HG02973 (cell line): Measurements from ENCODE around the gene CNBD2.
"Not testable (repeated sequence)": the region's sequence is repeated elsewhere in the genome, so short reads cannot be mapped to it uniquely, and the experiment has no call there.

Experiments used
- ATAC-seq: cut with Tn5 transposase; IDR thresholded peaks from one replicate; pipeline ENCODE4 v1.9.1; 2021; ENCODE audit warnings: moderate library complexity; ENCODE audit not compliant: unreplicated experiment

CNBD2 gene

DNA sequence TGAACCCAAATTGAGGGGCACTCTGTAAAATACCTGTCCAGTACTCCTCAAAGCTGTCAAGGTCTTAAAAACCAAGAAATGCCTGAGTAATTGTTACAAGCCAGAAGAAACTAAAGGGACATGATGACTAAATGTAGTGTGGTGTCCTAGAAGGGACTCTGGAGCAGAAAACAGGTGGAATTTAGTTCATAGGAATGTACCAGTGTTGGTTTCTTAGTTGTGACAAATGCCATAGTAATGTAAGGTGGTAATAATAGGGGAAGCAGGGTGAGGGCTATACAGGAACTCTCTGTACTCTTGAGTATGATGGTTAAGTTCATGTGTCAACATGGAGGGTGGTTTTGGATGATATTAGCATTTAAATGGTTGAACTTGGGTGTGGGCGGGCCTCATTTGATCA is 92.3 kb downstream of the CNBD2 start:
- ATAC-seq = no peak

DNA sequence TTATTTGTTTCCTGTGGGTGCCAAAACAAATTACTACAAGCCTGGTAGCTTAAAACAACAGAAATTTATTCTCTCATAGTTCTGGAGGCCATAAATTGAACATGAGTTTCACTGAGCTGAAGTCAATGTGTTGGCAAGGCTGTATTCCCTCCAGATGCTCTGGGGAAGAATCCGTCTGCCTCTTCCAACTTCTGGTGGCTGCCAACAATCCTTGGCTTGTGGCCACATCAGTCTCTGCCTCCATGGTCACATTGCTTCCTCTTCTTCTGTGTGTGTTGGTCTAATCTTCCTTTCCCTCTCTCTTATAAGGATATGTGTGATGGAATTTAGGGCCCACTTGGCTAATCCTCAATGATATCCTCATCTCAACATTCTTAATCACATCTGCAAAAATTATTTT is 93.4 kb downstream of the CNBD2 start:
- no peak for ATAC-seq

DNA sequence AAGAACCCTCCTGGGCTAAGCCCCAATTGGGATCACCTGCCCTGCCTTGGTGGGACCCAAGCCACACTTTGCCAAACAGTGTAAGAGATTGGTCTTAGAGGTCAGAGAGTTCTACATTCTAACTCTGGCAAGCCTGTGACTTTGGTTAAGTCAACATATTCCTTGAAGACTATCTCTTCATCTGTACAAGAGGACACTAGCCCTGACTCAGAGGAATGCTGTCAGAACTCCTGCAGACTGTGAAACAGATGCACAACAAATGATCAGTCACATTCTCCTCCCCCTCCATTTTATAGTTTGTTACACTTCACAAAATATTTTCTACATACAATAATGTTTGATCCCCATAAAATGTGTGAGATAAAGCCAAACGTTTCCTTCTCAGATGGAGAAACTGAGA is 94.4 kb downstream of the CNBD2 start:
- ATAC-seq = no peak

DNA sequence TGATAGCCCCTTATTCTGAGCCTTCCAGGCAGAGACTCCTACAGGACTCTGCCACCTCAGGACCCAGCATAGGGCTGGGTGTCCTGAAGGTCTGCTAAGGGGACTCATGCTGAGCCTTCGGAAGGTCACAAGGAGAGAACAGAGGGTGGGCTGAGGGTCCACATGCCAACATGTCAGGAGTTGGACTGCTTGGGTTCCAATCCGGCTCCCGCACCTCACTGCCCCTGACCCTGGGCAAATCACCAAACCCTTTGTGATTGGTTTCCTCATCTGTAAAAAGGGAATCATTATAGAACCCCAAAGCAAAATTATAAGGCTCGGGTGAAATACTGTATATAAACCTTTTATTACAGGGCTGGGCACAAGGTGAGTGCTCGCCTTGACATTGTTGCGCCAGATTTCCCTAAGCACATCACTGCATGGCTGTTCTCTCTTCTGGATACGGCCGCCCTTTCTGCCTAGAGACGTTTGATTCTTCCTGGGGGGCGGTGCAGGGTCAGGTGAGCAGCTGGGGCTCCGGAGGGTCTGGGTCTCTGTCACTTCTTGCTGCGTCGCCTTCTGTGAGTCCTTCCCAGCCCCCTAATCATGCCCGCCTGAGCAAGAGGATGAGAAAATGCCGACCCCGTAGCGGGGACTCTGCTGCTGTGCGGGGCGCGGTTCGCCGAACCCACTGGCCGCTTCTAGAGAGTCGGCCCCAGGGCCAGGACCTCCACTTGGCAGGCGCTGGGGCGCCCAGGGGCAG is 95.7 kb downstream of the CNBD2 start:
- ATAC-seq = no peak

DNA sequence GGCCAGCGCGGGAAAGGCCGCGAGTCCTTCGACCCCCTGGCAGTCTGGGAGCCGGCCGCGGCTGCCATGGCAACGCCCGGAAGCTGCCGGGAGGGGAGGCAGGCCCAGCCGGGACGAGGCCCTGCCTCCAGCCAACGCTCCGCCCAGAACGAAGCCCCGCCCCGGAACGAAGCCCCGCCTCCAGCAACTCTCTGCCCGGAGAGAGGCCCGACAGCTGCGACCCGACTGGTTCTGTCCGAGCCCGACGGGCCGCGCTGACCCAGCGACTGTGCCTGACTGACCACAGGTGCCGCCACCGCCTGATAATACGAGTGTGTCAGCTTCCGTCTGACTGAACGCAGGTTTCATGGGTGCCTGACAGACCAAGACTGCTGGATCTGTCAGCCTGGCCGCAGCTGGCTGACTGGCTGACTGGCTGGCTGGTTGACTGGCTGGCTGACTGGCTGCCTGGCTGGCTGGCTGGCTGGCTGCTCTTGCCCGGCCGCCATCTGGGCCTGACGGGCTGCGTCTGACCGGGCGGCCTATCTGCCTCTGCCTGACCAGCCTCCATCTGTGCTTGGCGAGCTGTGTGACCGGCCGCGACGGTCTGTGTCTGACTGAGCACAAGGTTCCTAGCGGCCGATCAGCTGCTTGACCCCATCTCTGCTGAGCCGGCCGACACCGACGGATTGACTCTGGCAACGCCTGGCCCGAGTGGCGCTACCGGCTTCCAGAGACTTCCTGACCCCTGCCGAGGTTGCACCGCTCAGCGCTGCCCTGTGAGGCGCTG is 96.5 kb downstream of the CNBD2 start:
- peak; percentile 89 for ATAC-seq

DNA sequence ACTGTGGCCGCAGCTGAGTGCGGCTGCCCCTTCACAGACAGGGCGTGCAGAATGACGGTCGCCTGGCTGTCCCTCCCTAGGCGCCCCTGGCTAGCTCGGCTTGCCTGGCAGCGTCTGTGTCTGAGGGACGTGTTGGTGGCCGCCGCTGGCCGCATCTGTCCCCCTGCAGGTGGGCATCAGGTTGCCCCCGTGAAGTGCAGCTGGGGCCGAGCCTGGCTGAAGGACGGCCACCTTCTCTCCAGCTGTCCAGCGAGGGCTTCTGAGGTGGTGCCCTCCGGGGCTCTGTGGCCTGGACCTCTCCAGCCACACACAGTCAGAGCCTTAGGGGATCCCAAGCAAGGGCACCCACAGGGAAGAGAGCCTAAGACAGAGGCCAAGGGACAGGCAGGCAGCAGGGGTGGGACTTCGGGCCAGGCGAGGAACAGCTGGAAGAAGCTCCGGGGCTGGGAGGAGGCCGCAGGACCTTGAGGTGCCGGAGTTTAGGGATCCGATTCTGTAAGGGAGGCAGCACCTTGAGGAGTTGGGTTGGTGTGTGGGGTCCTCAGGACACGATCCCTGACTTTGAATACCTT is 97.1 kb downstream of the CNBD2 start:
- no peak for ATAC-seq

DNA sequence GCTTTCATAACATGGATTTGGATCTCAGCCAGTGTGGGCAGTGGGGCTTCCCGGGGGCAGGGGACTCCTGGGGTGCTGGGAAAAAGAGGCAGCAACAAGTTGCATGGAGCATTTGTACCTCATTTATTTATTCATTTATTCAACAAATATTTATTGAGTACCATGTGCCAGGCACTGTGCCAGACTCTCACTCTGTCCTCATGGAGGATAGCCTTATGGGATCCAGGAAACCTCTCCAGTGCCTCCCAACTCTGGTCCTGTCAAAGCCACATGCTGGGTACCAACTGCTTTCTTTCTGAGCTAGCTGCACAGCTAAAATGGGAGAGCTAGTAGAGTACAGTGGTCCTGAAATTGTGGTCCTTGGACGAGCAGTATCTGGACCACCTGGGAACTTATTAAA is 98.4 kb downstream of the CNBD2 start:
- no peak for ATAC-seq

DNA sequence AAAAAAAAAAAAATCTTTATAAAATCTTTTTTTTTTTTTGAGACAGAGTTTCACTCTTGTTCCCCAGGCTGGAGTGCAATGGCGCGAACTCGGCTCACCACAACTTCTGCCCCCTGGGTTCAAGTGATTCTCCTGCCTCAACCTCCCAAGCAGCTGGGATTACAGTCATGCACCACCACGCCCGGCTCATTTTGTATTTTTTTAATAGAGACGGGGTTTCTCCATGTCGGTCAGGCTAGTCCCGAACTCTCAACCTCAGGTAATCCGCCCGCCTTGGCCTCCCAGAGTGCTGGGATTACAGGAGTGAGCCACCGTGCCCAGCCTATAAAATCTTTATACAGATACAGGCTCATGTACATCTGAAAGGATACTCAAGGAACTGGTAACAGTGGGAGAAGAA is 100.1 kb downstream of the CNBD2 start:
- ATAC-seq = not testable (repeated sequence)

DNA sequence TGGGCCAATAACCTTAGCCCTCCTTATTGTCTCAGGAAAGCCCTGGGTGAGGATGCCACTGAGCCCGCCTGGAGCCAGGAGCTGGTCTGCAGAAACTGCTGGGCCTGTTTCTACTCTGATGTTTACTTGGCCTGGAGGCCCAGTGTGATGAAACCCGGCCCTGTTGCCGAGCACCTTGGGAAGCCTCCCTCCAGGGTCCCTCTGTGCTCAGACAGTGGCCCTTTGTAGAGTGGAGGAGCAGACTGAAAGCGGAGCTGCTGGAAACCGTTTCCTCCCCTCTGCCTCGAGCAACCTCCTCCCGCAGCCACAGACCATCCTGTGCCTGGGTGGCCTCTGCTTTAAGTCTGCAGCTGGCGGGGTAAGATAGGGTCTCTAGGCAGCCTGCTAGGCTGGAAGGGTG is 102.1 kb downstream of the CNBD2 start:
- ATAC-seq = no peak

DNA sequence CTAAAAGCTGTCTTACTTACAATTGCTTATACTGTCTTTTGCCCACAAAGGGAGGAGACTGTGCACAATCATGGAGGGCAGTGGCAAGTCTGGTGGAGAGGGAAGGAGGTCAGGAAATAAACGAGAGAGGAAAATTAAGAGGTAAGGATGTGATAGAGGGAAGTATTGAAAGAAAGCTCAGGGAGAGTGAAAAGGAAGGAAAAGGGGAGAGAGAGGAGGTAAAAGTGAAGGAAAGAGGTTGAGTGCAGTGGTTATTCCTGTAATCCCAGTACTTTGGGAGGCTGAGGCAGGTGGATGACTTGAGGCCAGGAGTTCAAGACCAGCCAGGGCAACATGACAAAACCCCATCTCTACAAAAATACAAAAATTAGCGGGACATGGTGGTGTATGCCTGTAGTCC is 103.5 kb downstream of the CNBD2 start:
- no peak for ATAC-seq

DNA sequence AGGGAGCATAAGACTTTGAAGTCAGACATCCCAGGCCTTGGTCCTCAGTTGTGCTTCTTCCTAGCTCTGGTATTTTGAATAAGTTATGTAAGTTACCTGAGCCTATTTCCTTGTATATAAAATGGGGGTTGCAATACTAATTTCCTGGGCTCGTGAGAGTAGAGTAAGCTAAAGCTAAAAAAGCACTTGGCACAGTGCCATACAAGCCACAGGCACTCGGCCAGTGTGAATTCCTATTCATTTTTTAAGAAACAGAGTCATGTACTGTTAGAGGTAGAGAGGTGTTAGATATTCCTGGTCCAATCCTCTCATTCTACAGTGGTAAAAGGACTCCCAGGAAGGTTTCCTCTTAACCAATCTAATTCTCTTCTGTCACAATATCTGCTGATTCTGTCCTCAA is 106.6 kb downstream of the CNBD2 start:
- ATAC-seq = no peak

DNA sequence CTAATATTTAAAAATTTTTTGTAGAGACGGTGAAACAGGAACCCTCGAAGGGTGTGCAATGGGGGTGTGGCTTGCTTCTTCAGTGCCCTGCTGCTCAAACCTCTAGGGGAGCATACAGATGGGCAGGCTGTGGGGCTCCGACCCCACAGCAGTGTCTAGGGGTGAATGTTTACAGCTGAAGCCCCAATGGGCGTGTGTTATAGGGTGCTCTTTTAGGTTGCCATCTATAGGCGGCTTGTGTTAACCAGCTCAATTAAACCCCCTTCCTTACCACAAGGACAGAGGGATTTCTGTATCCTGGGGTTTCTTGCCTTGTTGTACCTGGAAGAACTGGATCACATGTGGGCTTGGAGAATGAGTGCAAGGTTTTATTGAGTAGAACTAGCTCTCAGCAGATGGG is 109.4 kb downstream of the CNBD2 start:
- not testable (repeated sequence) for ATAC-seq

DNA sequence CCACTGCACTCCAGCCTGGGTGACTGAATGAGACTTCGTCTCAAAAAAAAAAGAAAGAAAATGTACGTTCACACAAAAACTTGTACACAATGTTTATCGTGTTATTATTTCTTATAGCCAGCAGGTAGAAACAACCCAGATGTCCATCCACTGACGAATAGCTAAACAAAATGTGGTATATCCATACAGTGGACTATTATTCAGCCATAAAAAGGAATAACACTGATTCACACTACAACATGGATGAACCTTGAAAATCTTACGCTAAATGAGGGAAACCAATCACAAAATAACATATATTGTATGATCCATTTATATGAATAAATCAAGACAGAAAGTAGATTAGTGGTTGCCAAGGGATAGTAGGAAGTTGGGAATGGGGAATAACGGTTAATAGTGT is 111.1 kb downstream of the CNBD2 start:
- ATAC-seq = no peak

DNA sequence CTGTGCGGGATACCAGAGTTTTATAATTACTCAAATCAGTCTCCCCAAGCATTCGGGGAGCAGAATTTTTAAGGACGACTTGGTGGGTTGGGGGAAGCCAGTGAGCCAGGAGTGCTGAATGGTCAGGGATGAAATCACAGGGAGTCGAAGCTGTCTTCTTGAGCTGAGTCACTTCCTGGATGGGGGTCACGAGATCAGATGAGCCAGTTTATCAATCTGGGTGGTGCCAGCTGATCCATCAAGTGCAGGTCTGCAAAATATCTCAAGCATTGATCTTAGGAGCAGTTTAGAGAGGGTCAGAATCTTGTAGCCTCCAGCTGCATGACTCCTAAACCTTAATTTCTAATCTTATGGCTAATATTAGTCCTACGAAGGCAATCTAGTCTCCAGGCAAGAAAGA is 111.6 kb downstream of the CNBD2 start:
- ATAC-seq = not testable (repeated sequence)
